Measurements from ENCODE around the gene LRP5.

- TF ChIP-seq, protein P1, sequence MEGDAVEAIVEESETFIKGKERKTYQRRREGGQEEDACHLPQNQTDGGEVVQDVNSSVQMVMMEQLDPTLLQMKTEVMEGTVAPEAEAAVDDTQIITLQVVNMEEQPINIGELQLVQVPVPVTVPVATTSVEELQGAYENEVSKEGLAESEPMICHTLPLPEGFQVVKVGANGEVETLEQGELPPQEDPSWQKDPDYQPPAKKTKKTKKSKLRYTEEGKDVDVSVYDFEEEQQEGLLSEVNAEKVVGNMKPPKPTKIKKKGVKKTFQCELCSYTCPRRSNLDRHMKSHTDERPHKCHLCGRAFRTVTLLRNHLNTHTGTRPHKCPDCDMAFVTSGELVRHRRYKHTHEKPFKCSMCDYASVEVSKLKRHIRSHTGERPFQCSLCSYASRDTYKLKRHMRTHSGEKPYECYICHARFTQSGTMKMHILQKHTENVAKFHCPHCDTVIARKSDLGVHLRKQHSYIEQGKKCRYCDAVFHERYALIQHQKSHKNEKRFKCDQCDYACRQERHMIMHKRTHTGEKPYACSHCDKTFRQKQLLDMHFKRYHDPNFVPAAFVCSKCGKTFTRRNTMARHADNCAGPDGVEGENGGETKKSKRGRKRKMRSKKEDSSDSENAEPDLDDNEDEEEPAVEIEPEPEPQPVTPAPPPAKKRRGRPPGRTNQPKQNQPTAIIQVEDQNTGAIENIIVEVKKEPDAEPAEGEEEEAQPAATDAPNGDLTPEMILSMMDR (conservative IDR thresholded peaks at IDR 0.05; ENCODE audit: low read length), result no peak
- TF ChIP-seq EZH2phosphoT487 (IDR thresholded peaks at IDR 0.05; ENCODE audit: borderline replicate concordance), result no peak
These were observed 159.3 kb downstream of the LRP5 start for GRCh38 chr11:68471360-68472340.

Measured in Loucy (cell line).